H9 (cell line): Measurements from ENCODE around the gene NRROS. TPM values are rescaled to one million over a fixed set of nuclear protein-coding genes. Genes with fewer than 3 reads are reported as not detected.

Source experiments
- DNase-seq: peaks from one replicate; pipeline ENCODE4 v3.0.0-alpha.2; 2017
- H2AFZ ChIP-seq: one replicate; pipeline ENCODE4 v1.6.1; 2013; ENCODE audit warnings: mild to moderate bottlenecking, low read length, control low read depth, moderate library complexity
- H2AK5ac ChIP-seq: 2 replicates; pipeline ENCODE4 v1.6.1; 2013; ENCODE audit warnings: low read length, control low read depth, mixed read lengths; ENCODE audit not compliant: insufficient read length
- H2BK120ac ChIP-seq: one replicate; pipeline ENCODE4 v1.6.1; 2013; ENCODE audit warnings: low read depth, mild to moderate bottlenecking, low read length, control low read depth, inconsistent platforms; ENCODE audit not compliant: poor library complexity, severe bottlenecking
- H2BK12ac ChIP-seq: 2 replicates; pipeline ENCODE4 v1.6.1; 2013; ENCODE audit warnings: low read length, control low read depth, mixed read lengths, low read depth; ENCODE audit not compliant: insufficient read length
- H2BK15ac ChIP-seq: 2 replicates; pipeline ENCODE4 v1.6.1; 2013; ENCODE audit warnings: low read depth, low read length, control low read depth
- H2BK20ac ChIP-seq: one replicate; pipeline ENCODE4 v1.6.1; 2013; ENCODE audit warnings: low read depth, mild to moderate bottlenecking, low read length, control low read depth, inconsistent platforms; ENCODE audit not compliant: poor library complexity, severe bottlenecking
- H2BK5ac ChIP-seq: 2 replicates; pipeline ENCODE4 v1.6.1; 2013; ENCODE audit warnings: low read length, control low read depth, mixed read lengths; ENCODE audit not compliant: insufficient read length
- H3K14ac ChIP-seq: 2 replicates; pipeline ENCODE4 v1.6.1; 2013; ENCODE audit warnings: low read length, control low read depth; ENCODE audit not compliant: insufficient read depth
- H3K18ac ChIP-seq: 2 replicates; pipeline ENCODE4 v1.6.1; 2013; ENCODE audit warnings: low read depth, mild to moderate bottlenecking, mixed read lengths, low read length, control low read depth; ENCODE audit not compliant: insufficient read length
- H3K23ac ChIP-seq: 2 replicates; pipeline ENCODE4 v1.6.1; 2013; ENCODE audit warnings: low read length, control low read depth, mixed read lengths, low read depth; ENCODE audit not compliant: insufficient read length
- H3K23me2 ChIP-seq: 2 replicates; pipeline ENCODE4 v1.6.1; 2013; ENCODE audit warnings: low read depth, mild to moderate bottlenecking, mixed read lengths, low read length, control low read depth; ENCODE audit not compliant: insufficient read length, poor library complexity, severe bottlenecking
- H3K27ac ChIP-seq: 2 replicates; pipeline ENCODE4 v1.5.1; 2013; ENCODE audit warnings: low read length, control low read depth, mixed read lengths, low read depth; ENCODE audit not compliant: insufficient read length
- H3K27me3 ChIP-seq: 2 replicates; pipeline ENCODE4 v1.6.1; 2013; ENCODE audit warnings: low read length, control low read depth, inconsistent platforms; ENCODE audit not compliant: insufficient read depth
- H3K4ac ChIP-seq: 2 replicates; pipeline ENCODE4 v1.6.1; 2013; ENCODE audit warnings: low read depth, mild to moderate bottlenecking, control low read depth, inconsistent platforms, low read length, moderate library complexity
- H3K4me1 ChIP-seq: 2 replicates; pipeline ENCODE4 v1.6.1; 2013; ENCODE audit warnings: low read length, control low read depth, inconsistent platforms; ENCODE audit not compliant: insufficient read depth
- H3K4me2 ChIP-seq: 2 replicates; pipeline ENCODE4 v1.6.1; 2013; ENCODE audit warnings: low read length, control low read depth, mixed read lengths; ENCODE audit not compliant: insufficient read length, insufficient read depth
- H3K56ac ChIP-seq: 2 replicates; pipeline ENCODE4 v1.6.1; 2013; ENCODE audit warnings: low read depth, mild to moderate bottlenecking, mixed read lengths, low read length, control low read depth; ENCODE audit not compliant: insufficient read length
- H3K79me1 ChIP-seq: 2 replicates; pipeline ENCODE4 v1.6.1; 2013; ENCODE audit warnings: low read depth, mild to moderate bottlenecking, moderate library complexity, low read length, control low read depth, inconsistent platforms; ENCODE audit not compliant: insufficient read depth, poor library complexity, severe bottlenecking
- H3K79me2 ChIP-seq: 2 replicates; pipeline ENCODE4 v1.6.1; 2013; ENCODE audit warnings: low read length, control low read depth, inconsistent platforms; ENCODE audit not compliant: insufficient read depth
- H3K9ac ChIP-seq: 2 replicates; pipeline ENCODE4 v1.6.1; 2013; ENCODE audit warnings: low read length, control low read depth, mixed read lengths; ENCODE audit not compliant: insufficient read length; ENCODE audit errors: extremely low read depth
- H3K9me3 ChIP-seq: one replicate; pipeline ENCODE4 v1.6.1; 2013; ENCODE audit warnings: low read depth, low read length, inconsistent platforms; ENCODE audit not compliant: control insufficient read depth
- H3T11ph ChIP-seq: one replicate; pipeline ENCODE4 v1.6.1; 2013; ENCODE audit warnings: mild to moderate bottlenecking, low read length, control low read depth, inconsistent platforms
- H4K20me1 ChIP-seq: one replicate; pipeline ENCODE4 v1.6.1; 2013; ENCODE audit not compliant: control insufficient read depth, insufficient read length, insufficient read depth
- H4K5ac ChIP-seq: 2 replicates; pipeline ENCODE4 v1.6.1; 2013; ENCODE audit warnings: low read depth, mild to moderate bottlenecking, mixed read lengths, low read length, control low read depth; ENCODE audit not compliant: insufficient read length
- H4K8ac ChIP-seq: replicated peaks from 2 replicates; pipeline ENCODE4 v1.6.1; 2013; ENCODE audit warnings: low read length, control low read depth, mixed read lengths, low read depth; ENCODE audit not compliant: insufficient read length
- H4K91ac ChIP-seq: 2 replicates; pipeline ENCODE4 v1.6.1; 2013; ENCODE audit warnings: low read depth, mild to moderate bottlenecking, moderate library complexity, mixed read lengths, low read length, control low read depth; ENCODE audit not compliant: insufficient read length
- H3K27ac Mint-ChIP-seq, 3 experiments: 2 replicates in 2 of 3; 3 replicates in 1 of 3; pipeline ENCODE4 v1.8.0; 2020 to 2021; ENCODE audit warnings: mixed read lengths in 3 of 3, mild to moderate bottlenecking in 1 of 3, moderate library complexity in 1 of 3
- H3K27me3 Mint-ChIP-seq: 2 replicates; pipeline ENCODE4 v1.8.0; 2021; ENCODE audit warnings: low read depth, mild to moderate bottlenecking, moderate library complexity, mixed read lengths
- H3K36me3 Mint-ChIP-seq, 3 experiments: 2 replicates in 2 of 3; 3 replicates in 1 of 3; pipeline ENCODE4 v1.8.0; 2020 to 2021; ENCODE audit warnings: low read depth in 3 of 3, mixed read lengths in 3 of 3; ENCODE audit not compliant: insufficient read depth in 1 of 3
- H3K4me1 Mint-ChIP-seq, 2 experiments: 2 replicates each; pipeline ENCODE4 v1.8.0; 2020; ENCODE audit warnings: mixed read lengths in 2 of 2
- H3K4me3 Mint-ChIP-seq, 2 experiments: 2 replicates in 1 of 2; 3 replicates in 1 of 2; pipeline ENCODE4 v1.8.0; 2020 to 2021; ENCODE audit warnings: mild to moderate bottlenecking in 2 of 2, mixed read lengths in 2 of 2, moderate library complexity in 1 of 2
- H3K9me3 Mint-ChIP-seq, 2 experiments: 2 replicates in 1 of 2; 3 replicates in 1 of 2; pipeline ENCODE4 v1.8.0; 2020; ENCODE audit warnings: mild to moderate bottlenecking in 2 of 2, mixed read lengths in 2 of 2, moderate library complexity in 1 of 2
- WGBS: extraction: QIAGEN DNeasy Blood & Tissue Kit; methylation state at CpG from one replicate; pipeline ENCODE4 v1.1.7; 2013; ENCODE audit warnings: missing lambda C conversion rate, low lambda C conversion rate, mixed read lengths; ENCODE audit not compliant: insufficient read length; ENCODE audit errors: extremely low coverage; 5-methylcytosine and 5-hydroxymethylcytosine counted together
- total RNA-seq: library from RNA; stranded (reverse); gene quantifications from 2 replicates; pipeline ENCODE4 v1.2.1, GENCODE V29; 2021
- TF ChIP-seq, protein P1 (sequence below): fragments of 200-600 bp; sonication (generic); conservative IDR thresholded peaks from 3 replicates; pipeline ENCODE4 v1.8.0; 2021; ENCODE audit warnings: antibody characterized with exemption, mild to moderate bottlenecking

Gene NRROS
- total RNA-seq, 1 experiment from 2014 or later, result 4.0 TPM

GRCh38 chr3:196666001-196666867 is 26.7 kb downstream of the NRROS start:
- Histone ChIP-seq H2AK5ac (no peak overlapping the region), H4K20me1 (no peaks in the 10 kb centered on the region), H4K8ac (no peak overlapping the region), H2BK12ac (no peak overlapping the region), H2AFZ (no peak overlapping the region), H3K18ac (peak overlapping the region; percentile 76), H3K9ac (no peak overlapping the region), H2BK5ac (no peak overlapping the region), H4K5ac (no peak overlapping the region), H2BK120ac (no peak overlapping the region), H3T11ph (no peak overlapping the region), H4K91ac (no peak overlapping the region), H3K4me2 (peak overlapping the region; percentile 20), H3K4ac (no peak overlapping the region), H3K4me1 (peaks cover 6% of the 10 kb centered on the region; the same call in 1 of the 2 replicates), H3K56ac (no peak overlapping the region), H3K79me2 (no peaks in the 10 kb centered on the region), H3K23me2 (no peaks in the 10 kb centered on the region), H3K79me1 (no peaks in the 10 kb centered on the region), H2BK20ac (no peak overlapping the region), H3K14ac (no peak overlapping the region), H3K27ac (peak overlapping the region; percentile 61), H3K9me3 (no peaks in the 10 kb centered on the region), H3K27me3 (no peaks in the 10 kb centered on the region), H3K23ac (no peak overlapping the region), H2BK15ac (no peak overlapping the region)
- Mint-ChIP-seq H3K27me3 (peaks cover 6% of the 10 kb centered on the region), H3K9me3 (no peaks in the 10 kb centered on the region; a peak in 1 of 5 replicates), H3K36me3 (peaks cover 0 to 2% (median 0%) of the 10 kb centered on the region in 3 experiments; a peak in 1 of 7 replicates), H3K4me1 (peaks cover 27 to 37% of the 10 kb centered on the region in 2 experiments), H3K27ac (peak overlapping the region; percentile 96 to 99 (median 97)), H3K4me3 (peak overlapping the region; percentile 6 to 24)
- WGBS, result no CpG with 5 or more reads among the region's 23 CpGs
- peak; percentile 90 for DNase-seq
- TF ChIP-seq, protein P1, sequence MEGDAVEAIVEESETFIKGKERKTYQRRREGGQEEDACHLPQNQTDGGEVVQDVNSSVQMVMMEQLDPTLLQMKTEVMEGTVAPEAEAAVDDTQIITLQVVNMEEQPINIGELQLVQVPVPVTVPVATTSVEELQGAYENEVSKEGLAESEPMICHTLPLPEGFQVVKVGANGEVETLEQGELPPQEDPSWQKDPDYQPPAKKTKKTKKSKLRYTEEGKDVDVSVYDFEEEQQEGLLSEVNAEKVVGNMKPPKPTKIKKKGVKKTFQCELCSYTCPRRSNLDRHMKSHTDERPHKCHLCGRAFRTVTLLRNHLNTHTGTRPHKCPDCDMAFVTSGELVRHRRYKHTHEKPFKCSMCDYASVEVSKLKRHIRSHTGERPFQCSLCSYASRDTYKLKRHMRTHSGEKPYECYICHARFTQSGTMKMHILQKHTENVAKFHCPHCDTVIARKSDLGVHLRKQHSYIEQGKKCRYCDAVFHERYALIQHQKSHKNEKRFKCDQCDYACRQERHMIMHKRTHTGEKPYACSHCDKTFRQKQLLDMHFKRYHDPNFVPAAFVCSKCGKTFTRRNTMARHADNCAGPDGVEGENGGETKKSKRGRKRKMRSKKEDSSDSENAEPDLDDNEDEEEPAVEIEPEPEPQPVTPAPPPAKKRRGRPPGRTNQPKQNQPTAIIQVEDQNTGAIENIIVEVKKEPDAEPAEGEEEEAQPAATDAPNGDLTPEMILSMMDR, result peak; percentile 15; the same call in 1 of the 3 replicates
